ENCODE measurements around the gene AEBP2.

AEBP2 gene

DNA sequence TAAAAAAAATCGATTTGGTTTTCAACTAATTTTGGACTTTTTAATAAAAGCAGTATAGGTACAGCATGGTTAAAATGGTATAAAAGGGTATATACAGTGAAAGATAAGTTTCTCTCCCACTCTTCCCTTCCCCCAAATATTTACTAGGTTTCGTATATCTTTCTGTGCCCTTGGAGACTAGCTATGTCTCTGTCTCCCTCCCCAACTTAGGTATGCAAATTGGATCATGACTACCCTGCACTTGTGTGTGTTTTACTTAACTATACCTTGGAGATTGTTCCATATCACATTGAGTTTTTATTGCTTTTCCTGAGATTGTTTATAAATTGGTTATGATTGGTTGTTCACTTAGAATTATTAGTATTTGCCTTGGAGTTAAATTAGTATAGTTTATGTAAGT, 19.4 kb downstream of the AEBP2 start:
- no peaks in the 10 kb centered on the region for H3K27me3 ChIP-seq (ENCODE audit: low read length)
- H3K9me3 ChIP-seq (ENCODE audit: insufficient read depth, low read length): no peaks in the 10 kb centered on the region
- H3K9ac ChIP-seq (ENCODE audit: low read length): no peak overlapping the region
- H3K36me3 ChIP-seq (ENCODE audit: low read length): peaks cover 12% of the 10 kb centered on the region; the same call in 1 of the 2 replicates
- no peak overlapping the region for H2AFZ ChIP-seq (ENCODE audit: low read depth, low read length, severe bottlenecking)
- H3K27ac ChIP-seq (ENCODE audit: low read depth, low read length): no peak overlapping the region; the same call in 1 of the 2 replicates
- peaks cover 99% of the 10 kb centered on the region for H3K79me2 ChIP-seq (ENCODE audit: insufficient read depth, low read length)
- H3K4me2 ChIP-seq (ENCODE audit: low read depth, low read length, poor library complexity, severe bottlenecking): peak overlapping the region; percentile 14
- H3F3A ChIP-seq (ENCODE audit: insufficient read depth): no peaks in the 10 kb centered on the region
- TF ChIP-seq, protein P1, sequence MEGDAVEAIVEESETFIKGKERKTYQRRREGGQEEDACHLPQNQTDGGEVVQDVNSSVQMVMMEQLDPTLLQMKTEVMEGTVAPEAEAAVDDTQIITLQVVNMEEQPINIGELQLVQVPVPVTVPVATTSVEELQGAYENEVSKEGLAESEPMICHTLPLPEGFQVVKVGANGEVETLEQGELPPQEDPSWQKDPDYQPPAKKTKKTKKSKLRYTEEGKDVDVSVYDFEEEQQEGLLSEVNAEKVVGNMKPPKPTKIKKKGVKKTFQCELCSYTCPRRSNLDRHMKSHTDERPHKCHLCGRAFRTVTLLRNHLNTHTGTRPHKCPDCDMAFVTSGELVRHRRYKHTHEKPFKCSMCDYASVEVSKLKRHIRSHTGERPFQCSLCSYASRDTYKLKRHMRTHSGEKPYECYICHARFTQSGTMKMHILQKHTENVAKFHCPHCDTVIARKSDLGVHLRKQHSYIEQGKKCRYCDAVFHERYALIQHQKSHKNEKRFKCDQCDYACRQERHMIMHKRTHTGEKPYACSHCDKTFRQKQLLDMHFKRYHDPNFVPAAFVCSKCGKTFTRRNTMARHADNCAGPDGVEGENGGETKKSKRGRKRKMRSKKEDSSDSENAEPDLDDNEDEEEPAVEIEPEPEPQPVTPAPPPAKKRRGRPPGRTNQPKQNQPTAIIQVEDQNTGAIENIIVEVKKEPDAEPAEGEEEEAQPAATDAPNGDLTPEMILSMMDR (IDR thresholded peaks at IDR 0.05; ENCODE audit: insufficient read depth, low read length, poor library complexity, severe bottlenecking): no peak
- no peak for TF ChIP-seq EZH2phosphoT487 (conservative IDR thresholded peaks at IDR 0.05; ENCODE audit: low read length)
- H3K4me3 ChIP-seq (ENCODE audit: insufficient read depth, low read length, poor library complexity, severe bottlenecking): no peak overlapping the region
- peaks cover 26% of the 10 kb centered on the region; the same call in 1 of the 2 replicates for H4K20me1 ChIP-seq (ENCODE audit: low read depth, low read length)
- no peaks in the 10 kb centered on the region for H3K9me2 ChIP-seq (replicated peaks; ENCODE audit: insufficient read depth, low read length)

DNA sequence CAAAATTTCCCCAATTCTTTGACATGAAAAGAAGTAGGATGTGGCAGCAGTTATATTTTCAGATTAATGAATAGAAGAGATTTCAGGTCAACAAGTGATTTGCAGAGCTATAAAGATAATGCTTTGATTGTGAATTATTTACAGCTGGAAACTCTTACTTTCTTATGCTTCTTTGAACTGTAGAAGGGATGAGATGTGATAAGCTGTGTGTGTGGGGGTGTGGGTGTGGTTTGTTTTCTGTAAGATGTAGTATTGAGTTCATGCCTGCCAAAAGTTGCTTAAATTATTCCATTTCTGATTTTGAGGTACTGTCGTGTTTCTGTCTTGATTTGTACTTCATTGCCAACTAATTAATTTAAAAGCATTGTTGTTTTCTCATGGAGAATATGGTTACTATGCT, 22.7 kb downstream of the AEBP2 start:
- no peak overlapping the region for H3K9ac ChIP-seq (ENCODE audit: low read length)
- 0 out of 2 replicates have a peak, but pooled peaks cover 3% of the 10 kb centered on the region for H3F3A ChIP-seq (ENCODE audit: insufficient read depth)
- H3K9me2 ChIP-seq (replicated peaks; ENCODE audit: insufficient read depth, low read length): no peaks in the 10 kb centered on the region
- TF ChIP-seq, protein P1 (IDR thresholded peaks at IDR 0.05; ENCODE audit: insufficient read depth, low read length, poor library complexity, severe bottlenecking): no peak
- TF ChIP-seq EZH2phosphoT487 (conservative IDR thresholded peaks at IDR 0.05; ENCODE audit: low read length): no peak
- H3K4me2 ChIP-seq (ENCODE audit: low read depth, low read length, poor library complexity, severe bottlenecking): no peak overlapping the region
- H2AFZ ChIP-seq (ENCODE audit: low read depth, low read length, severe bottlenecking): no peak overlapping the region
- no peaks in the 10 kb centered on the region for H3K27me3 ChIP-seq (ENCODE audit: low read length)
- H3K79me2 ChIP-seq (ENCODE audit: insufficient read depth, low read length): peaks cover 81% of the 10 kb centered on the region
- no peak overlapping the region for H3K27ac ChIP-seq (ENCODE audit: low read depth, low read length)
- peaks cover 22% of the 10 kb centered on the region; the same call in 1 of the 2 replicates for H3K36me3 ChIP-seq (ENCODE audit: low read length)
- H3K9me3 ChIP-seq (ENCODE audit: insufficient read depth, low read length): no peaks in the 10 kb centered on the region
- no peak overlapping the region for H3K4me3 ChIP-seq (ENCODE audit: insufficient read depth, low read length, poor library complexity, severe bottlenecking)
- peaks cover 21% of the 10 kb centered on the region; the same call in 1 of the 2 replicates for H4K20me1 ChIP-seq (ENCODE audit: low read depth, low read length)

DNA sequence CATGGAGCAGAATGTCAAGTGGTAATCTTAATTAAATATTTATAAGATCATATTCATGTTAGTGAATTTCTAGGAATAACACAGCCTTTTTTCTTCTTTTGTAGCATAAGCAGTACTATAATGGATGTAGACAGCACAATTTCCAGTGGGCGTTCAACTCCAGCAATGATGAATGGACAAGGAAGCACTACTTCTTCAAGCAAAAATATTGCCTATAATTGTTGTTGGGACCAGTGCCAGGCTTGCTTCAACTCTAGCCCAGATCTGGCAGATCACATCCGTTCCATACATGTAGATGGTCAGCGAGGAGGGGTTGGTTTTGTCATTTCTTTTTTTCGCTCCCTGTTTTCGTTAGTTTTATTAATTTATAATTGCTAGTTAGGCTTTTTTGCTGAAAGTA, 23.1 kb downstream of the AEBP2 start:
- no peak overlapping the region for H3K27ac ChIP-seq (ENCODE audit: low read depth, low read length)
- no peaks in the 10 kb centered on the region for H3K9me3 ChIP-seq (ENCODE audit: insufficient read depth, low read length)
- TF ChIP-seq, protein P1 (IDR thresholded peaks at IDR 0.05; ENCODE audit: insufficient read depth, low read length, poor library complexity, severe bottlenecking): no peak
- TF ChIP-seq EZH2phosphoT487 (conservative IDR thresholded peaks at IDR 0.05; ENCODE audit: low read length): no peak
- H3K9me2 ChIP-seq (replicated peaks; ENCODE audit: insufficient read depth, low read length): no peaks in the 10 kb centered on the region
- no peaks in the 10 kb centered on the region for H3K27me3 ChIP-seq (ENCODE audit: low read length)
- H3K79me2 ChIP-seq (ENCODE audit: insufficient read depth, low read length): peaks cover 80% of the 10 kb centered on the region
- H3K4me2 ChIP-seq (ENCODE audit: low read depth, low read length, poor library complexity, severe bottlenecking): no peak overlapping the region
- H3F3A ChIP-seq (ENCODE audit: insufficient read depth): 0 out of 2 replicates have a peak, but pooled peaks cover 3% of the 10 kb centered on the region
- peaks cover 24% of the 10 kb centered on the region; the same call in 1 of the 2 replicates for H3K36me3 ChIP-seq (ENCODE audit: low read length)
- H3K9ac ChIP-seq (ENCODE audit: low read length): no peak overlapping the region
- peaks cover 21% of the 10 kb centered on the region; the same call in 1 of the 2 replicates for H4K20me1 ChIP-seq (ENCODE audit: low read depth, low read length)
- H3K4me3 ChIP-seq (ENCODE audit: insufficient read depth, low read length, poor library complexity, severe bottlenecking): no peak overlapping the region
- H2AFZ ChIP-seq (ENCODE audit: low read depth, low read length, severe bottlenecking): no peak overlapping the region
